GM12873 (cell line): ENCODE measurements around the gene SYPL2.

ENCODE experiments used
- TF ChIP-seq, protein P1 (sequence below): IDR thresholded peaks from 2 replicates; pipeline ENCODE4 v1.5.1; 2012; ENCODE audit warnings: low read depth, mild to moderate bottlenecking, moderate library complexity, low read length, control low read depth; ENCODE audit not compliant: insufficient read depth; ENCODE audit errors: missing control alignments

SYPL2 gene

DNA sequence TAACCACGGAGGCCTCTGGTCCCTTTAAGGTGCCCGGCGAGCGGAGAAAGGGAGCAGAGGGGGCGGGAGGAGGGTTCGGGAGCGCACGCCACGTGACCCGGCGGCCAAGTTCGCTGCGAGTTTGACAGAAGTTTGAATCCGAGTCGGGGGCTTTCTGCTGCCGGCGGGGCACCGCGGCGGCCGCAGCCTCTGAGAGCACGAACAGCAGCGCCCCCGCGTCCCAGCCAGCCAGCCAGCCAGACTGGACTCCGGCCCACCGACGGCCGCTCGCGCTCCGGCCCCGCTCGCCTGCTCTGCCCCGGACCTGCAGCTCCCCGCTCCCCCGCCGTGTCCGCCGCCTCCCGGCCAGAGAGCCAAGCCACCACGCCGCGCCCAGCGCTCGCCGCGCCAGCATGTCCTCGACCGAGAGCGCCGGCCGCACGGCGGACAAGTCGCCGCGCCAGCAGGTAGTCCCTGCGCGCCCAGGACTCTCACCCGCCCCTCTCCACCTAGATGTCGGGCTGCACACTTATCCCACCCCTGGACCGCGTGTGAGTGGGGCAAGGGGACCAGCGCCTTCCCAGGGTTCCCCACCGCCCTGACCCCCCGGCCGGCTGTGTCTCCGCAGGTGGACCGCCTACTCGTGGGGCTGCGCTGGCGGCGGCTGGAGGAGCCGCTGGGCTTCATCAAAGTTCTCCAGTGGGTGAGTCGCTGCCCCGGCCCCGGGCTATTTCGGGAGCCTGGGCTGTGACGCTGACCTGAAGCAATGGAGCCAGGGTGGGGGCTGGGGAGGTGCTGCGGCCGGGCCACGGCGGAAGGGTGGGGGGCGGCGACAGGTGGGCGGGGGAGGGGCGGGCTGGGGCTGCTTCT, at the start of gene SYPL2:
TSS of gene SYPL2 (plus strand) at position 95 of the 849 bp plus-strand sequence. CDS start at position 393, 298 bp downstream.
- TF ChIP-seq, protein P1, sequence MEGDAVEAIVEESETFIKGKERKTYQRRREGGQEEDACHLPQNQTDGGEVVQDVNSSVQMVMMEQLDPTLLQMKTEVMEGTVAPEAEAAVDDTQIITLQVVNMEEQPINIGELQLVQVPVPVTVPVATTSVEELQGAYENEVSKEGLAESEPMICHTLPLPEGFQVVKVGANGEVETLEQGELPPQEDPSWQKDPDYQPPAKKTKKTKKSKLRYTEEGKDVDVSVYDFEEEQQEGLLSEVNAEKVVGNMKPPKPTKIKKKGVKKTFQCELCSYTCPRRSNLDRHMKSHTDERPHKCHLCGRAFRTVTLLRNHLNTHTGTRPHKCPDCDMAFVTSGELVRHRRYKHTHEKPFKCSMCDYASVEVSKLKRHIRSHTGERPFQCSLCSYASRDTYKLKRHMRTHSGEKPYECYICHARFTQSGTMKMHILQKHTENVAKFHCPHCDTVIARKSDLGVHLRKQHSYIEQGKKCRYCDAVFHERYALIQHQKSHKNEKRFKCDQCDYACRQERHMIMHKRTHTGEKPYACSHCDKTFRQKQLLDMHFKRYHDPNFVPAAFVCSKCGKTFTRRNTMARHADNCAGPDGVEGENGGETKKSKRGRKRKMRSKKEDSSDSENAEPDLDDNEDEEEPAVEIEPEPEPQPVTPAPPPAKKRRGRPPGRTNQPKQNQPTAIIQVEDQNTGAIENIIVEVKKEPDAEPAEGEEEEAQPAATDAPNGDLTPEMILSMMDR = no peak

DNA sequence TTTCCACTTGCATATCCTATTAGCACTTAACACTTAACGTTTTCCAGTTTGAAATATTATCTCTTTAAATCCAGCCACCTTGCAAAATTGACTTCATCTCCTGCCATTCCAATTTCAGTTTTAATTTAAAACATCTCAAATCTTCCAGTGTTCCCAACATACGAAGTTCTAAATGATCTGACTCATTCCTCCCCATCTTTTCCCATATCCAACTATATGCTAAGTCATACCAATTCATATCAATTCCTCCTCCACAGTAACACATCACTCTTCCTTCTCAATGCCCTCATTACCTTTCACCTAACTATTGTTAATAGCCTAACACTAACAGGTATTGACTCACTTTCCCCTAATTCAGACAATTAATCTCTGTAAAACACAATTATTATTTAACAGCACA, 42.8 kb upstream of the SYPL2 start:
- TF ChIP-seq, protein P1 = no peak

DNA sequence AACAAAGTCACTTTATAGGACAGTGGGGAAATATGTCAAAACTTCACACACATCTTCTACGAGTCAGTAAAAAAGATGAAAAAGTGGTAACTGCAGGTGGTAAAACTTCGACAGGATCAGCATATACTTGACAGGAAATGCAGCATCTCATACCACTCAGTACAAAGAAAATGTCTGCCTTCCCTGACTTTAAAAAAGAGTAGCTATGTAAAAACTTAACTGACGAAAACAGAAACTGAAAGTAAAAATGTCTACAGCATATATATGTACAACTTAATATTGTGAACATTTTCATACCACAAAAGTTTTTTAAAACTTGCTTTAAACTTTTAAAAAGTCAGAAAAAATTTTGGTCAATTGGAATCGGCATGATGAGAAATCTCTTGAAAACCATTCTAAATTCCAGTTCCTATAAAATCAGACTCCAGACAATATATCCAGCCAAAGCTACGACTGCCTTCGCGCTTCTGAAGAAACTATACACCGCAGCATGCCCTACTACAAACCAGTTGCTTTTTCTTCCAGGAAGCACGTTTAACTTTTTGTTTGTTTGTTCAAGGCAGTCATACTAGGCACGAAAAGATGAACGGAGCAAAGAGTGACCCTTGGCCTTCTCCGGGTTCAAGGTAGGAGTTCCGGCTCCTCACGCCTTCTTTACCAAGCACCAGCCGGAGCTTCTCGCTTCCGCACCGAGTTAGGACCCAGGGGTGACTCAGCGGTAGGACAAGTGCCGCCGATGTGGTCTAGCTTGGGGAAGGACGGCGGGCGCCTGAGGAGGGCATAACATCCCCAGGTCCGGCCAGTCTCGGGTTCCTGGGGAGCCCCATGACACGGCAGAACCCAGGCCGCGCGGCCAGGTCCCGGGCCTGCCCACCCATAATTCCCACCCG, 40.7 kb upstream of the SYPL2 start:
- TF ChIP-seq, protein P1 = no peak

DNA sequence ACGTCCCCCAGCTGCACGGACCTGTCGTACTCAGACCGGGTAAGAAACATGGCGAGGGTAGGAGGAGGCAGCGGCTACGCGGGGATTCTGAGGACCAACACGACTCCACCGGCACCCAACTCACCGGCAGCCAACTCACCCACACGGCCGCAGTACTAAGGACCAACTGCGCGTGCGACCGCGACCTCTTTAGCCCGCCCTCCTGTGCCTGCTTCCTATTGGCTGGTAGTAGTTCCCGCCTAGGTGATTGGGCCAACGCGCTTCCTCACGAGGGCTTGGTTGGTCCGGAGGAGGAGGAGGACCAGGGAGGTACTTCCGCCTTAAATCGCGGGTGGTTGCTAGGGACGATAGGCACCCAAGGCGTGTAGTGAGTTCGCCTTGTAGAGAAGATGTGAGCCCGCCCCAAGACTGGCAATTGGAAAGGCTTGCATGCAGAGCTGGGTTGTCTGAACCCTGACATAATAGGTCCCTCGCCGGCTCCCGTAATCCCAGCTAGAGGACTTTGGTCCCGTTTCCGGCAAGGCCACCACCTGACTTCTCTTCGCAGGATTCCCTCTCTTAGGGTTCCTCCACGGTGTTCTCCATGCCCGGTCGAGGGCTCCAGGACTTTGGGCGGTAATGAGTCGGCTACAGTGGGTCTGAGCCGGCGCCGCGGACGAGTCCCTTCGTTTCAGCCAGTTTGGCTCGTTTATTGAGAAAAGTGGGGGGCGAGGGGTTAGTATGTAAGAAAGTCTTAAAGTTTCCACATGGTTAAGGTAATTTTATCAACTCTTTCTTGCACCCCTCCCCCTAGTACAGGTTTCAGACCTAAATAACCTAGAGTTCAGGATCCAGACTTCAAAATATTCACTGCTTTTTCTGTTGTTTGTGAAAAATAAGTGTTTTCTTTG, 39.8 kb upstream of the SYPL2 start, which contains the start of gene PSMA5:
TSS of gene PSMA5 (minus strand) at position 168 of the 890 bp plus-strand sequence. CDS start at position 50, 118 bp downstream.
- TF ChIP-seq, protein P1 = no peak

DNA sequence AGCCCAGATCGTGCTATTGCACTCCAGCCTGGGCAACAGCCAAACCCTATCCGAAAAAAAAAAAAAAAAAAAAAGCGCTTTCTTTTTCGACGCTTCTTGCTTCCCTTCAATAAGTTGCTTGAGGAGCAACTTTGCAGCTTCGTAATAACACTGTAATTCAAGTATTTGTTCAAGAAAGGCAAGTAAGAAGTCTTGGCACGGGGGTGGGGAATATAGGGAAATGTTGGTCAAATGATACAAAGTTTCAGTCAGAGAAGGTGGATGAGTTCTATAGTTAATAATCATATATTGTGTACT, 39.2 kb upstream of the SYPL2 start:
- TF ChIP-seq, protein P1 = no peak

DNA sequence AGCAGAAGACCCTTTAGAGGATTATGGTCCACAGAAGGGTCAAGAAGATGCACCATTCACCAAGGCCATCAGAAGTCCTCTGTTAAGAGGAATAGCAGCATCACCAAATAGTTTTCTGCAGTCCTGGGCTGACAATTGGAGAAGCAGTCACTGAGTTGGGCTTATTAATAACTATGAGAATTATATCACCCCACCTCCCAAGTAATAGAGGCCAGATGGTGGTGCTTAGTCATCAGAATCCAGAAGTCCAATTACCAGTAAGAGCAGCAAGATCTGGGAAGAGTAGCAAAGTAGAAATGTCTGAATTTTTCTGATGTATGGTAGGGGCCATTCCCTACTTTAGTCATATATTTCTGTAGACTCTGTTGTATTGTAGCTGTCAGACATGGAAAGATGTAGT, 34.0 kb upstream of the SYPL2 start:
- TF ChIP-seq, protein P1 = no peak
